Testis (tissue), 2 donors: ENCODE results near the gene DGKZ.

Source experiments
- CTCF ChIP-seq, 3 experiments: fragments of 450-650 bp in 2 of 3; fragments of 200-600 bp in 1 of 3; sonication (generic) in 1 of 3; IDR thresholded peaks; one replicate each; pipeline ENCODE4 v1.5.1; 2016 to 2019; ENCODE audit warnings: antibody characterized with exemption in 3 of 3, mild to moderate bottlenecking in 2 of 3, moderate library complexity in 1 of 3
- POLR2A ChIP-seq: fragments of 450-650 bp; IDR thresholded peaks from one replicate; pipeline ENCODE4 v1.6.1; 2017; ENCODE audit warnings: antibody characterized with exemption, mild to moderate bottlenecking, moderate library complexity

DNA sequence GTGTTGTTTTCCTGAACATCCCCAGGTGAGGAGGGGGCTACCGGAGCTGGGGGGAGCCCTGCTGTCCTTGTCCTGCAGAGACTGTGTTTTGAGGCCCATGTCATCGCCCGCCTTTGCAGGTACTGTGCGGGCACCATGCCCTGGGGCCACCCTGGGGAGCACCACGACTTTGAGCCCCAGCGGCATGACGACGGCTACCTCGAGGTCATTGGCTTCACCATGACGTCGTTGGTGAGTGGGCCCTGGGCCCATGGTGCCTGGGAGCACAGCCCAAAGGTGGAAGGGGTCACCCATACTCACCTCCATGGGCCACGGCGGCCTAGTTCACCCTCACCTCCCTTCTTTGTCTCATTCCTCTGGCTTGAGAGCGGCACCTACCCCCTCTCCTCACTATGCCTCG, 27.6 kb downstream of the DGKZ start:
- TF ChIP-seq CTCF (IDR thresholded peaks at IDR 0.05) (no peak), POLR2A (no peak)
